ENCODE data around the gene CLIC6.
"Not testable (repeated sequence)": the region's sequence is repeated elsewhere in the genome, so short reads cannot be mapped to it uniquely, and the experiment has no call there.

The CLIC6 gene

GRCh38 chr21:34667761-34668160 is 1.0 kb upstream of the CLIC6 start:
- Histone ChIP-seq H3K36me3 (ENCODE audit: control insufficient read depth in 1 of 2, insufficient read depth in 2 of 2, low read length in 2 of 2) (no peaks in the 10 kb centered on the region), H3K27ac (ENCODE audit: low read length) (no peak overlapping the region), H3K27me3 (ENCODE audit: low read depth, low read length) (peaks cover 23% of the 10 kb centered on the region), H3K9me3 (ENCODE audit: control insufficient read depth in 1 of 2, low read length in 2 of 2) (no peaks in the 10 kb centered on the region), H3K4me3 (ENCODE audit: low read depth in 1 of 2, low read length in 2 of 2) (no peak overlapping the region), H3K4me1 (ENCODE audit: control insufficient read depth in 1 of 2, insufficient read depth in 2 of 2, low read length in 2 of 2) (peaks cover 0 to 15% of the 10 kb centered on the region in 2 donors)

GRCh38 chr21:34669149-34669879 is 520 bp downstream of the CLIC6 start:
- Histone ChIP-seq H3K36me3 (ENCODE audit: control insufficient read depth in 1 of 2, insufficient read depth in 2 of 2, low read length in 2 of 2) (no peaks in the 10 kb centered on the region), H3K4me3 (ENCODE audit: low read depth in 1 of 2, low read length in 2 of 2) (peak overlapping the region in 1 of 2 donors; percentile 59), H3K9me3 (ENCODE audit: control insufficient read depth in 1 of 2, low read length in 2 of 2) (no peaks in the 10 kb centered on the region), H3K27me3 (ENCODE audit: low read depth, low read length) (peaks cover 23% of the 10 kb centered on the region), H3K27ac (ENCODE audit: low read length) (no peak overlapping the region), H3K4me1 (ENCODE audit: control insufficient read depth in 1 of 2, insufficient read depth in 2 of 2, low read length in 2 of 2) (peaks cover 0 to 15% of the 10 kb centered on the region in 2 donors)

- Histone ChIP-seq H3K4me3 (ENCODE audit: low read depth in 1 of 2, low read length in 2 of 2) (peak overlapping the region in 1 of 2 donors; percentile 59), H3K4me1 (ENCODE audit: control insufficient read depth in 1 of 2, insufficient read depth in 2 of 2, low read length in 2 of 2) (peaks cover 0 to 15% of the 10 kb centered on the region in 2 donors), H3K27me3 (ENCODE audit: low read depth, low read length) (peaks cover 23% of the 10 kb centered on the region)
- not testable (repeated sequence) for H3K9me3 ChIP-seq (ENCODE audit: control insufficient read depth in 1 of 2, low read length in 2 of 2); H3K36me3 ChIP-seq (ENCODE audit: control insufficient read depth in 1 of 2, insufficient read depth in 2 of 2, low read length in 2 of 2); H3K27ac ChIP-seq (ENCODE audit: low read length)
Observed at GRCh38 chr21:34669880-34670219, 1.1 kb downstream of the CLIC6 start.

- Histone ChIP-seq H3K36me3 (ENCODE audit: control insufficient read depth in 1 of 2, insufficient read depth in 2 of 2, low read length in 2 of 2) (no peaks in the 10 kb centered on the region), H3K4me3 (ENCODE audit: low read depth in 1 of 2, low read length in 2 of 2) (peak overlapping the region; percentile 42 to 59), H3K27me3 (ENCODE audit: low read depth, low read length) (peaks cover 23% of the 10 kb centered on the region), H3K9me3 (ENCODE audit: control insufficient read depth in 1 of 2, low read length in 2 of 2) (no peaks in the 10 kb centered on the region), H3K4me1 (ENCODE audit: control insufficient read depth in 1 of 2, insufficient read depth in 2 of 2, low read length in 2 of 2) (peaks cover 0 to 15% of the 10 kb centered on the region in 2 donors), H3K27ac (ENCODE audit: low read length) (no peak overlapping the region)
Observed at GRCh38 chr21:34670220-34670961, 1.6 kb downstream of the CLIC6 start.

GRCh38 chr21:34670962-34671348 is 2.2 kb downstream of the CLIC6 start:
- Histone ChIP-seq H3K4me1 (ENCODE audit: control insufficient read depth in 1 of 2, insufficient read depth in 2 of 2, low read length in 2 of 2) (peaks cover 0 to 15% of the 10 kb centered on the region in 2 donors), H3K9me3 (ENCODE audit: control insufficient read depth in 1 of 2, low read length in 2 of 2) (no peaks in the 10 kb centered on the region), H3K27ac (ENCODE audit: low read length) (no peak overlapping the region), H3K4me3 (ENCODE audit: low read depth in 1 of 2, low read length in 2 of 2) (peak overlapping the region; percentile 42 to 59), H3K36me3 (ENCODE audit: control insufficient read depth in 1 of 2, insufficient read depth in 2 of 2, low read length in 2 of 2) (no peaks in the 10 kb centered on the region), H3K27me3 (ENCODE audit: low read depth, low read length) (peaks cover 23% of the 10 kb centered on the region)

- H3K4me3 ChIP-seq (ENCODE audit: low read depth in 1 of 2, low read length in 2 of 2) = no peak overlapping the region
- H3K4me1 ChIP-seq (ENCODE audit: control insufficient read depth in 1 of 2, insufficient read depth in 2 of 2, low read length in 2 of 2) = peaks cover 0 to 15% of the 10 kb centered on the region in 2 donors
- peaks cover 23% of the 10 kb centered on the region for H3K27me3 ChIP-seq (ENCODE audit: low read depth, low read length)
- H3K36me3 ChIP-seq (ENCODE audit: control insufficient read depth in 1 of 2, insufficient read depth in 2 of 2, low read length in 2 of 2) = no peaks in the 10 kb centered on the region
- no peak overlapping the region for H3K27ac ChIP-seq (ENCODE audit: low read length)
- H3K9me3 ChIP-seq (ENCODE audit: control insufficient read depth in 1 of 2, low read length in 2 of 2) = no peaks in the 10 kb centered on the region
Observed at GRCh38 chr21:34671462-34671861, 2.7 kb downstream of the CLIC6 start.

- Histone ChIP-seq H3K4me1 (ENCODE audit: control insufficient read depth in 1 of 2, insufficient read depth in 2 of 2, low read length in 2 of 2) (peaks cover 0 to 15% of the 10 kb centered on the region in 2 donors), H3K9me3 (ENCODE audit: control insufficient read depth in 1 of 2, low read length in 2 of 2) (no peaks in the 10 kb centered on the region), H3K4me3 (ENCODE audit: low read depth in 1 of 2, low read length in 2 of 2) (no peak overlapping the region), H3K27ac (ENCODE audit: low read length) (no peak overlapping the region), H3K27me3 (ENCODE audit: low read depth, low read length) (peaks cover 23% of the 10 kb centered on the region), H3K36me3 (ENCODE audit: control insufficient read depth in 1 of 2, insufficient read depth in 2 of 2, low read length in 2 of 2) (no peaks in the 10 kb centered on the region)
Observed at GRCh38 chr21:34671891-34672290, 3.1 kb downstream of the CLIC6 start.

GRCh38 chr21:34673006-34673405 is 4.2 kb downstream of the CLIC6 start:
- Histone ChIP-seq H3K4me3 (ENCODE audit: low read depth in 1 of 2, low read length in 2 of 2) (no peak overlapping the region), H3K27me3 (ENCODE audit: low read depth, low read length) (peaks cover 23% of the 10 kb centered on the region), H3K36me3 (ENCODE audit: control insufficient read depth in 1 of 2, insufficient read depth in 2 of 2, low read length in 2 of 2) (no peaks in the 10 kb centered on the region), H3K27ac (ENCODE audit: low read length) (no peak overlapping the region), H3K4me1 (ENCODE audit: control insufficient read depth in 1 of 2, insufficient read depth in 2 of 2, low read length in 2 of 2) (peaks cover 0 to 15% of the 10 kb centered on the region in 2 donors), H3K9me3 (ENCODE audit: control insufficient read depth in 1 of 2, low read length in 2 of 2) (no peaks in the 10 kb centered on the region)

- Histone ChIP-seq H3K9me3 (ENCODE audit: control insufficient read depth in 1 of 2, low read length in 2 of 2) (no peaks in the 10 kb centered on the region), H3K4me1 (ENCODE audit: control insufficient read depth in 1 of 2, insufficient read depth in 2 of 2, low read length in 2 of 2) (peaks cover 0 to 11% of the 10 kb centered on the region in 2 donors), H3K27me3 (ENCODE audit: low read depth, low read length) (peaks cover 17% of the 10 kb centered on the region), H3K36me3 (ENCODE audit: control insufficient read depth in 1 of 2, insufficient read depth in 2 of 2, low read length in 2 of 2) (no peaks in the 10 kb centered on the region), H3K4me3 (ENCODE audit: low read depth in 1 of 2, low read length in 2 of 2) (no peak overlapping the region), H3K27ac (ENCODE audit: low read length) (no peak overlapping the region)
Observed at GRCh38 chr21:34674468-34674867, 5.7 kb downstream of the CLIC6 start.

GRCh38 chr21:34675871-34676270 is 7.1 kb downstream of the CLIC6 start:
- H3K27me3 ChIP-seq (ENCODE audit: low read depth, low read length) = peaks cover 11% of the 10 kb centered on the region

GRCh38 chr21:34679051-34679450 is 10.3 kb downstream of the CLIC6 start:
- Histone ChIP-seq H3K4me3 (ENCODE audit: low read depth in 1 of 2, low read length in 2 of 2) (no peak overlapping the region), H3K4me1 (ENCODE audit: control insufficient read depth in 1 of 2, insufficient read depth in 2 of 2, low read length in 2 of 2) (no peaks in the 10 kb centered on the region), H3K9me3 (ENCODE audit: control insufficient read depth in 1 of 2, low read length in 2 of 2) (peaks cover 0 to 10% of the 10 kb centered on the region in 2 donors), H3K36me3 (ENCODE audit: control insufficient read depth in 1 of 2, insufficient read depth in 2 of 2, low read length in 2 of 2) (no peaks in the 10 kb centered on the region), H3K27me3 (ENCODE audit: low read depth, low read length) (no peaks in the 10 kb centered on the region), H3K27ac (ENCODE audit: low read length) (no peak overlapping the region)

More at GRCh38 chr21:34675871-34676270, 7.1 kb downstream of the CLIC6 start:
- Histone ChIP-seq H3K36me3 (ENCODE audit: control insufficient read depth in 1 of 2, insufficient read depth in 2 of 2, low read length in 2 of 2) (no peaks in the 10 kb centered on the region), H3K27ac (ENCODE audit: low read length) (no peak overlapping the region), H3K4me1 (ENCODE audit: control insufficient read depth in 1 of 2, insufficient read depth in 2 of 2, low read length in 2 of 2) (peaks cover 0 to under 1% of the 10 kb centered on the region in 2 donors), H3K9me3 (ENCODE audit: control insufficient read depth in 1 of 2, low read length in 2 of 2) (peaks cover 0 to 2% of the 10 kb centered on the region in 2 donors), H3K4me3 (ENCODE audit: low read depth in 1 of 2, low read length in 2 of 2) (no peak overlapping the region)
